Kidney epithelial cell (primary cell): ENCODE results near the gene RHBDD1. TPM values are rescaled to one million over a fixed set of nuclear protein-coding genes. Genes with fewer than 3 reads are reported as not detected.

Experiments used
- DNase-seq: peaks from one replicate; pipeline ENCODE4 v3.0.0-alpha.2; 2010; ENCODE audit warnings: low read depth
- H3K27me3 ChIP-seq: 2 replicates; pipeline ENCODE4 v1.6.0; 2011; ENCODE audit warnings: low read length; ENCODE audit not compliant: control insufficient read depth, insufficient read depth
- H3K36me3 ChIP-seq: 2 replicates; pipeline ENCODE4 v1.5.1; 2011; ENCODE audit warnings: low read length; ENCODE audit not compliant: control insufficient read depth, insufficient read depth
- H3K4me3 ChIP-seq: 2 replicates; pipeline ENCODE4 v1.5.1; 2011; ENCODE audit warnings: low read depth, mild to moderate bottlenecking, control low read depth, low read length
- CTCF ChIP-seq: IDR thresholded peaks from 2 replicates; pipeline ENCODE4 v1.5.1; 2011; ENCODE audit warnings: mild to moderate bottlenecking, moderate library complexity, low read length, control low read depth, inconsistent platforms; ENCODE audit not compliant: insufficient read depth, poor library complexity, severe bottlenecking
- total RNA-seq: library from RNA; depleted of rRNA; stranded (reverse); fragments of >200 nt; gene quantifications from 2 replicates; pipeline ENCODE4 v1.2.3, GENCODE V29; 2015

RHBDD1 gene
- total RNA-seq, 1 donor from 2014 or later = 23.7 TPM

DNA sequence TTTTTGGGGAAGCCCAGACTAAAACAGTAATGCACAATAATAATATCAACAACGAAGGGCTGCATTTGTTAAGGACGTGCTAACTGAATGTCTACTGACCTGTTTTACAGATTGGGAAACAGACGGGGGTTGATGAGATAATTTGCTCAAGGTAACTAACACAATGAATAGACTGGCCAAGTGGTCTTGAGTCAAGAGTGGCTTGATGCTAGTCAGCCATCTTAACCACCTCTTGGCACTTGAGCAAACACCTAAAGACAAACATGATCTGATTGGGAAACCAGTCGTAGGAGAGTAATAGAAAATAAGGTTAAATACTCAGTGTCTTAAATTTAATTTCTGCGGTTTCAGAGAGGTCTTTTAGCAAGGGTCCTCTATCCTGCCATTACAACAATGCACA is 14.2 kb downstream of the RHBDD1 start:
- no peak for TF ChIP-seq CTCF
- no peak for DNase-seq
- Histone ChIP-seq H3K4me3 (no peak overlapping the region), H3K27me3 (no peaks in the 10 kb centered on the region), H3K36me3 (no peaks in the 10 kb centered on the region)

GRCh38 chr2:226855787-226856186 is 19.9 kb downstream of the RHBDD1 start:
- DNase-seq = no peak
- no peak overlapping the region for H3K4me3 ChIP-seq
- no peaks in the 10 kb centered on the region for H3K36me3 ChIP-seq
- H3K27me3 ChIP-seq = no peaks in the 10 kb centered on the region
- no peak for TF ChIP-seq CTCF

GRCh38 chr2:226860087-226860486 is 24.2 kb downstream of the RHBDD1 start:
- TF ChIP-seq CTCF = no peak

GRCh38 chr2:226862623-226863022 is 26.8 kb downstream of the RHBDD1 start:
- Histone ChIP-seq H3K4me3 (no peak overlapping the region), H3K27me3 (no peaks in the 10 kb centered on the region), H3K36me3 (no peaks in the 10 kb centered on the region)
- DNase-seq = no peak
- no peak for TF ChIP-seq CTCF

More at GRCh38 chr2:226860087-226860486, 24.2 kb downstream of the RHBDD1 start:
- H3K36me3 ChIP-seq = no peaks in the 10 kb centered on the region
- no peaks in the 10 kb centered on the region for H3K27me3 ChIP-seq
- no peak overlapping the region for H3K4me3 ChIP-seq
- DNase-seq = no peak

- Histone ChIP-seq H3K4me3 (no peak overlapping the region), H3K27me3 (no peaks in the 10 kb centered on the region), H3K36me3 (no peaks in the 10 kb centered on the region)
- DNase-seq = no peak
- no peak for TF ChIP-seq CTCF
Observed at GRCh38 chr2:226865273-226865672, 29.4 kb downstream of the RHBDD1 start.

GRCh38 chr2:226865710-226866109 is 29.9 kb downstream of the RHBDD1 start:
- no peak overlapping the region for H3K4me3 ChIP-seq
- H3K27me3 ChIP-seq = no peaks in the 10 kb centered on the region
- H3K36me3 ChIP-seq = no peaks in the 10 kb centered on the region
- no peak for TF ChIP-seq CTCF
- DNase-seq = no peak
